ENCODE measurements around the gene WWOX.

Gene WWOX

GRCh38 chr16:78576941-78577340, 477.5 kb downstream of the WWOX start (continued):
- TF ChIP-seq PPARA (CRISPR knock-in tag; IDR thresholded peaks at IDR 0.05; ENCODE audit: borderline replicate concordance) (no peak), POU6F1 (CRISPR knock-in tag; IDR thresholded peaks at IDR 0.05; ENCODE audit: borderline replicate concordance, low read depth) (no peak), ISL1 (CRISPR knock-in tag; IDR thresholded peaks at IDR 0.05) (no peak)

- no peak for ATAC-seq
- no peak for TF ChIP-seq CSRNP3 (CRISPR knock-in tag; IDR thresholded peaks at IDR 0.05)
- no peak for TF ChIP-seq OSR1 (CRISPR knock-in tag; IDR thresholded peaks at IDR 0.05)
- no peak for TF ChIP-seq CSDC2 (CRISPR knock-in tag; IDR thresholded peaks at IDR 0.05)
- no peak for TF ChIP-seq PPARA (CRISPR knock-in tag; IDR thresholded peaks at IDR 0.05; ENCODE audit: borderline replicate concordance)
- TF ChIP-seq RARB (CRISPR knock-in tag; IDR thresholded peaks at IDR 0.05) = no peak
- TF ChIP-seq ISL1 (CRISPR knock-in tag; IDR thresholded peaks at IDR 0.05) = no peak
- TF ChIP-seq SNAI2 (CRISPR knock-in tag; IDR thresholded peaks at IDR 0.05) = no peak
- no peak for TF ChIP-seq POU6F1 (CRISPR knock-in tag; IDR thresholded peaks at IDR 0.05; ENCODE audit: borderline replicate concordance, low read depth)
- TF ChIP-seq GLIS3 (CRISPR knock-in tag; IDR thresholded peaks at IDR 0.05) = no peak
These were observed 478.2 kb downstream of the WWOX start for GRCh38 chr16:78577630-78578029.

GRCh38 chr16:78579020-78579419, 479.6 kb downstream of the WWOX start:
- no peak for TF ChIP-seq ZFP3 (CRISPR knock-in tag; IDR thresholded peaks at IDR 0.05)
- no peak for TF ChIP-seq PATZ1 (CRISPR knock-in tag; IDR thresholded peaks at IDR 0.05; ENCODE audit: borderline replicate concordance)
- TF ChIP-seq RARB (CRISPR knock-in tag; IDR thresholded peaks at IDR 0.05) = no peak
- TF ChIP-seq ZNF8 (CRISPR knock-in tag; IDR thresholded peaks at IDR 0.05) = no peak
- no peak for TF ChIP-seq BACH2 (CRISPR knock-in tag; IDR thresholded peaks at IDR 0.05; ENCODE audit: borderline replicate concordance)
- TF ChIP-seq PPARA (CRISPR knock-in tag; IDR thresholded peaks at IDR 0.05; ENCODE audit: borderline replicate concordance) = no peak
- no peak for TF ChIP-seq GLIS3 (CRISPR knock-in tag; IDR thresholded peaks at IDR 0.05)
- no peak for TF ChIP-seq CSRNP3 (CRISPR knock-in tag; IDR thresholded peaks at IDR 0.05)
- no peak for TF ChIP-seq ARNTL (CRISPR knock-in tag; IDR thresholded peaks at IDR 0.05; ENCODE audit: borderline replicate concordance, low read depth)
- TF ChIP-seq ZNF565 (CRISPR knock-in tag; conservative IDR thresholded peaks at IDR 0.05; ENCODE audit: low read depth) = no peak
- no peak for TF ChIP-seq ESRRG (CRISPR knock-in tag; IDR thresholded peaks at IDR 0.05)
- no peak for TF ChIP-seq ZFP30 (CRISPR knock-in tag; IDR thresholded peaks at IDR 0.05)
- TF ChIP-seq ZNF70 (CRISPR knock-in tag; IDR thresholded peaks at IDR 0.05) = no peak
- no peak for TF ChIP-seq ISL1 (CRISPR knock-in tag; IDR thresholded peaks at IDR 0.05)
- no peak for TF ChIP-seq TSHZ2 (CRISPR knock-in tag; IDR thresholded peaks at IDR 0.05)
- no peak for TF ChIP-seq POU6F1 (CRISPR knock-in tag; IDR thresholded peaks at IDR 0.05; ENCODE audit: borderline replicate concordance, low read depth)
- TF ChIP-seq OSR1 (CRISPR knock-in tag; IDR thresholded peaks at IDR 0.05) = no peak
- no peak for TF ChIP-seq TCF4 (CRISPR knock-in tag; IDR thresholded peaks at IDR 0.05; ENCODE audit: borderline replicate concordance)
- ATAC-seq = no peak

Data from SK-N-SH treated with all-trans-retinoic acid at 6 μM for 48 hours (cell line).